NT2/D1 (cell line): Measurements from ENCODE around the gene TAF11L2.

Experiments used
- SUZ12 ChIP-seq: IDR thresholded peaks from 2 replicates; pipeline ENCODE4 v1.6.1; 2011; ENCODE audit not compliant: insufficient read length, insufficient read depth; ENCODE audit errors: extremely low read depth
- YY1 ChIP-seq: IDR thresholded peaks from 2 replicates; pipeline ENCODE4 v1.6.1; 2011; ENCODE audit not compliant: insufficient read length, insufficient read depth

- TF ChIP-seq SUZ12 (no peak), YY1 (no peak)
Measured at GRCh38 chr5:17482790-17483189, 15.2 kb upstream of the TAF11L2 start.
